COLO829 (cell line): ENCODE results near the gene MPPED1.
A peak's percentile ranks its signal among the peaks of the same experiment; 100 is the strongest.

Experiments used
- DNase-seq: peaks from one replicate; pipeline ENCODE4 v3.0.0; 2012; ENCODE audit warnings: low spot score

MPPED1 gene, protein sequence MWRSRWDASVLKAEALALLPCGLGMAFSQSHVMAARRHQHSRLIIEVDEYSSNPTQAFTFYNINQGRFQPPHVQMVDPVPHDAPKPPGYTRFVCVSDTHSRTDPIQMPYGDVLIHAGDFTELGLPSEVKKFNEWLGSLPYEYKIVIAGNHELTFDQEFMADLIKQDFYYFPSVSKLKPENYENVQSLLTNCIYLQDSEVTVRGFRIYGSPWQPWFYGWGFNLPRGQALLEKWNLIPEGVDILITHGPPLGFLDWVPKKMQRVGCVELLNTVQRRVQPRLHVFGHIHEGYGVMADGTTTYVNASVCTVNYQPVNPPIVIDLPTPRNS

DNA sequence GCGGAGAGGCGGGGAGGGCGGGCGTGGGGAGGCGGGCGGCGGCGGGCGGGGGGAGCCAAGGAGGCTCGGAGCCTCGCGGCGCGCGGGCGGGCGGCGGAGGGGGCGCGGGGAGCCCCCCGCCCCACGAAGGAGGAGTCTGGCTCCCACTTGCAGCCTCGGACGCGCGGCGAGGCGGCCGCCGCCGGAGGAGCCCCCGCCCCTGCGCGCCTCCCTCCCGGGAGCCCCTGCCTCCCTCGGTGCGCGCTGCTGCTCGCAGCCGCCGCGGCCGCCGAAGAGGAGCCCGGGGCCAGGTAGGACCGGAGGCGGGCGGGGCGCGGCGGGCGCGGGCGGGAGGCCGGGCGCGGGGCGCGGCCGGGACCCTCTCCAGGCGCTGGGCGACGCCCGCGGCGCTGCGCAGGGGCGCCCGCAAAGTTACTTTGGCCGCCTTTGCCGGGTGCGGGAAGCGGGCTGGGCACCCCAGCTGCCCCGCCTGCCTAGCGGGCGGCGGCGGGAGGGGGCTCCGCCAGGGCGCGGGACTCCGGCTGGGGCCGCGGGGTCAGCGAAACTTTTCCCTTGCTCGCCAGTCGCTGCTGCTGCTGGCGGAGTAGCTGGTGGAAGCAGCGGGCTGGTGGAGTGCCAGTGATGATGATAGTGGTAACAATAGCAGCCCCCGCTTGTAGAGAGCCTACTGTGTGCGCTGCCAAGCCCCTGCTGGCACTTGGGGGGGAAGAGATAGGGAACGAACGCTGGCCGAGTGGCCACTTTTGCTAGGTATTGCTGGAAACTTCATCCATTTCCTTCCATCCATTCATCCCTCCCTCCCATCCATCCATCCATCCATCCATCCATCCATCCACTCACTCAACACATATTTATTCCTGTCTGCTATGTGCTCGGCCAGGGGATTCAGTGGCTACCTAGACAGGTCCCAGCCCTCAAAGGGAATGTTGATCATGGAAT lies at the start of gene MPPED1:
TSS of gene MPPED1 (plus strand) at position 146 of the 939 bp plus-strand sequence. CDS start 12,972 bp downstream, outside the sequence.
- no peak for DNase-seq

DNA sequence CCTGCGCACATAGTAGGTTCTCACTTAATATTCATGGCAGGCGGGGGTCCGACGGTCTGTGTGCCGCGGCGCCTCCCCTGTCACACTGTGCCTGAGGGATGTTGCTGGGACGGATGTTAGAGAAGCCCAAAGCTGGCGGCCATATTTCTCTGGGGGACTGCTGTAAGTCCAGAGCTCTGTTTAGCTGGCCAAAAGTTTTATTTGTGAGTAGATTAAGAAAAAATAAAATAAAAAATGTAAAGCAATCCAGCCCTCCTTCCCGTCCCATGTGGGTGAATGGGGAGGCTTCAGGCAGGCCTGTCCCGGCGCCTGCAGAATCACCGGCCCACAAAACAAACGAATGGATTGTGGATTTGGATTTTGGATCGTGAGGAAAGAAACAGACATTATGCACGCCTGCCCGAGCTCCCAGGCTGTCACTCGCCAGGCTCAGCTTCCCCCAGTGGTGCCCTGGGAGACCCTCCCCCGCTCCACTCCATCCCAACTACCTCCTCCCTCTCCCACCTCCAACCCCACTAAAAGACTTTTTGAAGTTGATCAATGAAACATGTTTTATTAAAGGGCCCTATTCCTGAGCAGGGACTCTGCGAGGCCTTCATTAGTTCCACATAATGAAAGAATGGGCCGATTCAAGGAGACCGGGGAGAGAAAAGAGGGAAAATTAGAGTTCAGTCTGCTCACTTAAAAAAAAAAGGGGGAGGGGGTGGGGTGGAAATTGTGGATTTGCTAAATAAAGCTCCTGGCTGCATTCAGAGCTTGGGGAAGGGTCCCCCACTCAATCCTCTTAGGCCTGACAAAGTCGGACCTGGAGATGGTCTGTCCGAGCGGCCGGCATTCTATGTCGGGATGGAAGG lies 48.3 kb upstream of the MPPED1 start:
- no peak for DNase-seq

DNA sequence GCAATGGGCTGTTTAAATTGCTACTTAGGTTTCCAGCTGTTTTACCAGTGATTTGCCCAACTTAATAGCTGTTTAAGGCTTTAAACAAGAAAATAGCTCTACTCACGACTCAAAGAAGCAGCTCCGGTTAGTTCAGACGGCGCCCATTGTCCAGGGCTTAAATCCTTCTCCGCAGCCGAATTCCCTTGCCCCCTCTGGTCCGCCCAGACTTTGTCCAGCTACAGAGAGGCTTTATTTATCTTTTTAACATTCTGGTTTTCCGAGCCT lies 47.7 kb upstream of the MPPED1 start:
- no peak for DNase-seq

DNA sequence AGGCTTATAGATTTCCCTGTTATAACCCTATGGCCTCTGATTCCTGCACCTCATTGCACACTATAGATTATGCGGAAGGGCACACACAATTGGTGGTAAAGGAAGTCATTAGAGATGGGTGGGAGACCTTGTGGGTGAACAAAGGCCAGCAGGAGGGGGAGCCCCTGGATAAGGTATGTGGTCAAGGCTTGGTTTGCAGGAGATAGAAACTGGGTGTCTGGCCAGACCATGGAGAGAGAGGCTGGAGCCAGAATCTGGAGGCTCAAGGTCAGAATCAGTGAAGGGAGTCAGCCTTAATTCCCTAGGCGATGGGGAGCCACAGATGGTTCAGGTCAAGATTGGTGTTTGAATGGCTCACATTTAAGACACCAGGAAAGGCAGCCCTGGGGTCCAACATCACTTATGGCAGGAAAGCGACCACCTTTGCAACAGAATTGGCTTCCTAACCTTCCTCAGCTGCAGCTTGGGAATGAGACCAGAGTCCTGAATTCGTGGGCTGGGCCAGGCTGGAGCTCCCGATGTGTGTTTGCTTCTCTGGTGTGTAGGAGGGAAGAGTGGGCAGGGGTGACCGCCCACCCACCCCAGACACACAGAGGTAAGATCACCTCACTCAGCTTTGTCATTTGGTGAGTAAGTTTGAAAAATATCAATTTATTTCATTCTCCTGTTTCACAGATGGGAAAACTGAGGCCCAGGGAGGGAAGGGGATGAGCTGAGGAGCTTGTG lies 45.9 kb upstream of the MPPED1 start:
- no peak for DNase-seq

DNA sequence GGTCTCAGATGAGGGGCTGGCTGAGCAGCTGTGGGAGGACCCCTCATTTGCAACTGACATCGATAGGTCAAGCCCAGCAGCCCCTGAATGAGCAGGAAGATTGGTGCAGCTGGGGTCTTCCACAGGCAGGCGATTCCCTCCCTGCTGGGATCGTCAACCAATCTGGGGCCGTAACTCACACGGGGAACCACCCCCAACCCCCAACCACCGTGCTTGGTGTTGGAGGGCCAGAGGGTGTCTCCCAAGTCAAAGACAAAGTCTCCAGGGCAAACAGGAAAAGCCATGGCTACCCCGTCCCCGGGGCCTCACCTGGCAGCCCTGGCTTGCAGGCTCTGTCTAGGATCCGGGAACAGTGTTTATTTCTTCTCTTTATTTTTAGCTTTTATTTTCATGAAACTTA lies 41.8 kb upstream of the MPPED1 start:
- DNase-seq = no peak

DNA sequence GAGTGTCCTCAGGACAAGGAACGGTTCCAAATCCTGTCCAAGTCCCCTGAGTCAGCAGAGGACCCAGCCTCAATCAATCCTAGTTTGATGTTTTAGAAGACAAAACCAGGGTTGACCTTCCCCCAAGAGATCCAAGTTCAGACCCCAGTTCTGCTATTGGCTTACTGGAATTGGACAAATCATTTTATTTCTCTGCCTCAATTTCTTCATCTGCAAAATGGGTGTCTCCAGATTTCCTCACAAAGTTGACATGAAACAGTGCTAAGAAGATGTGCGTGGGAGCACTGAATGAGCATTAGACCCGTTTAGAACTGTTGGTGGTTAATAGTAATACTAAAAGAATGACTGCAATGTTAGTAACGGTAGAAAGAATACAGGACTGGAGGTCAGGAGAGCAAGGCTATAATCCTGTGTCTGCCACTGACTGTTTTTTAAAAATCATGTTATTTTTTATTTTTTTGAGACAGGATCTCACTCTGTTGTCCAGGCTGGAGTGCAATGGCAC lies 35.8 kb upstream of the MPPED1 start:
- DNase-seq = no peak

DNA sequence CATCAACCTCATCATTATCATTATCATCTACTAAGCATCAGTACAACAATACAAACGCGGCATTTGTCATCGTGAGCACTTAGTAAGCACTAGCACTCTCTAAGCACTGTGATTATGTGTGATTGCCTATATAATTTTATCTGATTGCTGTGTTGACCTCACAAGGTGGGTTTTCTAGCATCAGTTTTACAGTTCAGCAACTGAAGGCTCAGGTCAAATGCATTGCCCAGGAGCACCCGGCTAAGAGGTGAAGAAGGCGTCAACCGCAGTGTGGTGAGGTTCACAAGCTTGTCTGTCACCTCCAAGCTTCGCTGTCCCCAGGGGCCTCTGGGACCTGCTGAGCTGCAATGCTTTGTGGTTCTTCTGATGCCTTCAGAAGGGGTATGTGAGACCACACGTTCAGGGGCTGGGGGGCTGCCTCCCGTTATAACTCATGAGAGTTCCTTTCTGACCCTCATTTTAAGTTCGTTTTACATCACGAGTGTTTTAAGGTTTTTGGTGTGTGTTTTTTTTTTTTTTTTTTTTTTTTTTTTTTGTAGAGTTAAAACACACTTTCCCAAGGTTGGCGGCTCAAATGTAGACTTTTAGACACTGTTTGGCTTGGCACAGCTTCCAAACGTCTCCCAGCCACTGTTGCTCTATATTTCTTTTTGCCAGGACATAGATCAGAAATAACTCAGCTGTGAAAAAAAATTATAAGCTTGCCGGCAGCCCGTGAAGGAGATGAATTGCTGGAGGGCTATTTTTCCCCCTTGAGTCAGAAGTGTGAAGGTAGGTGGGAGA lies 34.9 kb upstream of the MPPED1 start:
- DNase-seq = no peak

DNA sequence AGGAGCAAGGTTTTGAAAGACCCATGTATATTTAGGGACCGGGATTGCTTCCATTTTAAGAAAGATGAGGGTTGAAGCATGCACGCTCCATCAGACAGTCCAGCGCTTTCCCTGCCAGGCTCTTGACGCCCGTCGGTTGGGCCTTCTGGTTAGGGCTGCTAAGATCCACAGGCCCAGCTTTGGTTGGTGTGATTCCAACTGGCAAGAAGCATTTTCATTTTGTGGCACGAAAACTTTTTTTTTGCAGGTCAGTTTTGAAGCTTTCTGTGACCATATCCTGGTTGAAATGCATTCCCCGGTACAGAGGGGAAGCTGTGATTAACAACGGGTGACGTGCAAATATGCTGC lies 34.3 kb upstream of the MPPED1 start:
- no peak for DNase-seq

DNA sequence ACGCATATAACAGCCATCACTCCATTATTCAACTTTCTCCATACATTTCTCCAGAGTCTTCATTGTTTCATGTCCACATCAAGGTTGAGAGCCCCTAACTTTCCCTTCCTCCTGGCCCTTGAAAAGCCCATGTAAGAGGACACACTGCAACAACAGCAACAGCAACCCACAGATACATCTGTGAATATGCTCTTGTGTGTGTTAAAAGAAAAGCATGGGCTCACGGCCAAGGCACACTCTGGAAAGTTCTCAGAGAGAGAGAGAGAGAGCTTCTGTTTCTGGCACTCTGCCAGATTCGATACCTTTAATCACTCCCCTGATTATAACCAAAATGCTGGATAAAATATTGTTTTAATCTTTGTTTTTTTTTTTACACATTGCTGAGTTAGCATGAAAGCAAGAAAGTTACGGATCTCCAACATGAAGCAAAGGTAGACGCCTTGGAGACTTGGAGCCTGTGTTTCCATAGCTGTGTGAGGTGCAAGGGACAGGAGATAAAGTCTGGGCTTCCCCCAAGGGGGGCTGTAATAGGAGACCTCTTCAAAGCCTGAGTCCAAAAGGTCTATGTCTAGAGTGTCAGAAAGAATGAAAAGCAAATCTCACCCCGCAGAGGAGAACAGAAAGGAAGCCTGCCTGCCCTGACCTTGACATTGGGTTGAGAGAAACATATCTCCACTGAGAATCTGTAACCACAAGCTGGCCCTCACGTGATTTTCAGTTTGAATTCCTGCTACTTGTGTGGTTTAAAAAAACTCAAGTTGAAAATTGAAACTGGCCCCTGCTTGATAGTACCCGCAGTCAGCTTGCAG lies 33.7 kb upstream of the MPPED1 start:
- no peak for DNase-seq

DNA sequence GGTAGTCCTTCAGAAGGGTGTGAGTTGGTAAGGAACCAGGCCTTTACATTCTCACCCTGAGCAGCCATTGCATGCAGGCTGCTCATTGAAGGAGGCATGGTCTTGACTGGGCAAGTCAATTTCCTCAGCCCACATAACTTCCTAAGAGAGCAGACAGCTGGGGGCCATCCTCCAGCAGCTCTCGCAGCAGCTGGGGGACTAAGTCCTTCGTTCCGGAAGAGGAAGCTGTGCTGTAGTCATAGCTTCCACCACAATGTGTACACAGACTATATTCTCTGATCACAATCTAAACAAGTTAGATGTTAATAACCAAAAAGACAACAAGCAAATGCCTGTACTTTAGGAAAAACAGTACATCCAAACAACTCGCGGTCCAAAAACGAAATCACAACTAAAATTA lies 30.1 kb upstream of the MPPED1 start:
- DNase-seq = no peak

DNA sequence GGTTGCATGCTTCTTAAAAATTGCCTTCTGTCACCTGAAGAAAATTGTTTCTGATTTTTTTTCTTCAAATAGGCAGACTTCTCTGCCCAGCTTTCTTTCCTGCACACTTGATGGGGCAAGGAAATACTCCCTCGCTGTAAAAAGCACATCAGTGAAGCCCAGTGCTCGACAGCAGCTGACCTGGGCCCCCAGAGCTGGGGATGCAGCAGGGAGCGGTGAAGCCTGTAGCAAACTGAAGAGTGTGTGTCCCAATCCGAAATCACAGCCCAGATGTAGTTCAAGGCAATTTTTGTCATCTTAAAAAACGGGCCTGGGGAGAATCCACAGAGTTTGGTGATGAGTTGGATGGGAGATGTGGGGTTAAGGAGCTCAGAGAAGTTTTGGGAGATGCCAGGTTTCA lies 27.0 kb upstream of the MPPED1 start:
- DNase-seq = no peak

DNA sequence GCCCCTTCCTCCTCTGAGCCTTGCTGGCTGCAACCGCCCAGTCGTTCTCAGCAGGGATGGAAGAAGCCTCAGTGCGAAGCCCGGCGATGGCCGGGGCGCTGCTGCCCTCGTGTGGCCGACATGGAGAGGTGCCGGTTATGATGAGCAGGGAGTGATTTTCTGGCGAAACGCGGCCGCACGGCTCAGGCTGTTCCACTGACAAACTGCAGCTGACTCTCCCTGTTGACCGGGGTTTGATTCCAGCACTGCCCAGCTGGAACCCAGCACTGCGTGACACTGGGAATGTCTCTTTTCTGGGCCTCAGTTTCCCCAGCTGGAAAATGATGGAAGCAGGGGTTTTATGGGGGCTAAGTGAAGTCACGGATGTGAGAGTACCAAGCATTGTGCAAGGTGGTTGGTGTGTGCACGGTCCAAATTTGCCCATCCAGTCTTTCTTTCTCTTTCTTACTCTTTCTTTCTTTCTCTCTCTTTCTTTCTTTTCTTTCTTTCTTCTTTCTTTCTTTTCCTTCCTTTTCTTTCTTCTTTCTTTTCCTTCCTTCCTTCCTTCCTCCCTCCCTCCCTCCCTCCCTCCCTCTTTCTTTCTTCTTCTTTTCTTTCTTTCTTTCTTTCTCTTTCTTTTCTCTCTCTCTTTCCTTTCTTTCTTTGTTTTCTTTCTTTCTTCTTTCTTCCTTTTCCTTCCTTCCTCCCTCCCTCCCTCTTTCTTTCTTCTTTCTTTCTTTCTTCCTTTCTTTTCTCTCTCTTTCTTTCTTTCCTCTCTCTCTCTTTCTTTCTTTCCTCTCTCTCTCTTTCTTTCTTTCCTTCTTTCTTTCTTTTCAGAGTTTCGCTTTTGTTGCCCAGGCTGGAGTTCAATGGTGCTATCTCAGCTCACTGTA lies 25.8 kb upstream of the MPPED1 start:
- peak; percentile 92 for DNase-seq

DNA sequence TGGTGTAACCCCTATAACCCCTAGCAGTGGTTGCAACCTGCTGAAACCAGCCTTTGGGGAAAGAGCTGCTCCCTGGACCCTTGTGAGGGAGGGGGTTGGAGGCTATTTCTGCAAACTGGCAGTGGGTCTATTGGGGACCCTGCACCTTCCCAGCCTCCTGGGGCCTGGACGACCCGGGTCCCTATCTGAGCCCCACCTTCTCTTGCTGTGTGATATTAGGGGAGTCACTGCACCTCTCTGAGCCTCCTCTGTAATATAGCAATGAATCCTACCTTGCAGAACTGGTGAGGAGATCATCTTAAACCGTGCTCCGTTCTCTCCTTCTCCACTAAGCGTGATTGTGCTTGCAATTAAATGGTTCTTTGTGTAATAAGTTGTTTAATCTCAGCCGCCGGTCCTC lies 24.0 kb upstream of the MPPED1 start:
- DNase-seq = no peak

DNA sequence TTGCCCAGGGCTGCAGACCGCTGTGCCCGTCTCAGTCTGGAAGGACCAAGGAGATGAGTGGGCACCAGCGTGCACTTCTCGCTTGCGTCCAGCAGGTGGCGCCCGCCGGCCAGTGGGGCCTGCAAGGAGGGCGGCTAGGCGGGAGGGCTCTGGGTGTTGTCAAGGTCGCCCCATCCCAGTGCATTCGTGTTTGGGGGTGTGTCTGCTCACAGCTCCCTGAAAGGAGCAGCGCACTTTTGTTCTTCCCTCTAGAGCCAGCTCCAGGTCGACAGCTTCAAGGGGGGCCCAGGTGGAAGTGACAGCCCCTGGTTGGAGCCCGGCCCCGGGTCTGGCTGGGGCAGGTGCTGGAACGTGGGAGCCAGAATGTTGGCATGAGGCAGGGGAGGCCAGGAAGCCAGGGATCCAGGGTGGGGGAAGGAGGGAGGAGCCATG lies 23.4 kb upstream of the MPPED1 start:
- DNase-seq = peak; percentile 85

DNA sequence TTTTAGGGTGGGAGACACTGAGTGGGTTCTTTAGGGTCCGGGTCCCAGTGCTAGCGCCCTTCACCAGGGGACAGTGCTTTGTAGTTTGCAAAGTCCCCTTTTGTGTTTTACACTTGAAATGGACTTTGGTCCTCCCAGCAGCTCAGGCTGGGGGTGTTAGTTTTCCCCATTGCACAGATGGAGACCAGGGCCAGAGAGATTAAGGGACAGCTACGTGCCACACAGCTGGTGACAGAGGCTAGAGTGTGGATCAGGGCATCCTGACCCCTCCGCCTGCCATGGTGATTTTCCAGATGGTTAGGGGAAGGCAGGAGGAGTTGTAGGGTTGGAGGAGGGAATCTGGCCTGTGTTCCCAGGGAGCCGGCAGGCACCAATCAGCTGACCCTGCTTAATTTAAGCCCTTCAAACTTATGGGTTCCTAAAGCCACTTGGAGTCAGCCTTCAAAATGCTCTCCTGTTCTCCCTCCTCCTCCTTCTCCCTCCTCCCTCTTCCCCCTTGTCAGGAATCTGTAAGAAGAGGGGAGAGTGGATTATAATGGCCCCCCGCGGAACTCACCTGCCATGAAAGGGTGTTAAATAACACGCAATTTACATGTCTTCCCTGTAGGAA lies 22.5 kb upstream of the MPPED1 start:
- DNase-seq = no peak

DNA sequence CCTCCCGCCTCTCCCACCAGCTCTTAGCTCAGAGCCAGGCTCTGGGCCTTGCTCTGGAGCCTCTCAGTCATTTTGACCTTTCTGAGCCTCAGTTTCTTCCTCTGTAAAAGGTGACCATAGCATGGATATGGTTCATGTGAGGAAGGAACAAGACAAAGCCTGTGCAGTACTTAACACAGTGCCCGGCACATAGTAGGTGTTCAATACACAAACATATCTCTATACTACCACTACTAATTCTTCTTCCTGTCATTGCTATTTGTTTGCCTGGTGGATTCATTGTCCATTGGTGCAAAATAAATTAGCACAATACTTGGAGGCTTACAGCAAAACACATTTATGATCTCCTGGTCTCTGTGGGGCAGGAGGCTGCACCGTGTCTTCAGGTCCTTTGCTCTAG lies 21.6 kb upstream of the MPPED1 start:
- DNase-seq = no peak

DNA sequence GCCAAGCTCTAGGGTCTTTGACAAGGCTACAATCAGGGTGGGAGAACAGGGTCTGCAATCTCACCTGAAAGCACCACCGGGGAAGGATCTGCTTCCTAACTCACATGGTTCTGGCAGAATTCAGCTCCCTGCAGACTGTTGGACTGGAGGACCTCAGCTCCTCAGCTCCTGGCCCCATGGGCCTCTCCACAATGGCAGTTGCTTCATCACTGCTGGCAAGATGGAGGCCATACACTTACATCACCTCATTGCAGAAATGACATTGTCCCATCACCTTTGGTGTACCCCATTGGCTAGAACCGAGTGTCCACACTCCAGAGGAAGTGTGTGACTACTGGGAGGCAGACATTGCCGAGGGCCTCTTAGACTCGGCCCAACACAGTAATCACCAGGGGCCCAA lies 20.9 kb upstream of the MPPED1 start:
- no peak for DNase-seq

DNA sequence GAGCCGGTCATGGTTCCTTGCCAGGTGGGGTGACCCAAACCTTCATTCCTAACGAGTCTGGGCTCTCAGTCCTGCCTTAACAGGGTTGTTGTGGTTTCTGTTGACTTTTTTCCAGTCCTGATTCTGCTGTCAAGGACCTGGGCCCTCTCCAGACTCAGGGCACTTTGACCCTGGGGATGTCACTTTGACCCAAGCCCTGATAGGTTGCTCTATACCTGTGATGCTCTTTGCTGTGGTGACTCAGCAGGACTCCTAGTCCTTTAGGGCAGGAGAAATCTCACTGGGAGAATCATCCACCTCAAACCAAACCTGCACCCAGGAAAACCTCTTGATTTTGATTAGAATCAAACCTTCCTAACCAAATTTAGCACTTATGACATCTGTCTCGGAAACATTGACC lies 20.5 kb upstream of the MPPED1 start:
- no peak for DNase-seq
